GM12878 (cell line): ENCODE results near the gene OR10J4. TPM values are rescaled to one million over a fixed set of nuclear protein-coding genes. Genes with fewer than 3 reads are reported as not detected.

Experiments used
- ATAC-seq: fragments of 200-7000 bp; cut with Tn5 transposase; 3 replicates; pipeline ENCODE4 v1.9.1; 2020; ENCODE audit warnings: mild to moderate bottlenecking, moderate library complexity
- BruUV-seq: library from RNA; stranded (reverse); fragments of 400-500 nt; replicated peaks from 2 replicates; lab custom pipeline; 2021; lab: Mats Ljungman, UMichigan
- CTCF ChIA-PET: fragments of 300-600 bp; sonication (Branson Sonifier 250); formaldehyde crosslinking; extraction: SDS; loops from one replicate; lab custom pipeline; 2021; ENCODE audit warnings: inconsistent platforms; lab: Yijun Ruan, JAX
- POLR2A ChIA-PET: fragments of 350-600 bp; formaldehyde crosslinking; extraction: SDS; loops from one replicate; lab custom pipeline; 2021; ENCODE audit warnings: inconsistent platforms; lab: Charles Lee
- RAD21 ChIA-PET: fragments of 300-600 bp; sonication (Branson Sonifier 250); formaldehyde crosslinking; loops from one replicate; lab custom pipeline; 2023; ENCODE audit warnings: antibody characterized with exemption; ENCODE audit not compliant: unreplicated experiment; lab: Charles Lee
- SMC1A ChIA-PET: fragments of 300-600 bp; sonication (Branson Sonifier 250); formaldehyde crosslinking; loops from one replicate; lab custom pipeline; 2023; ENCODE audit not compliant: unreplicated experiment, uncharacterized antibody; lab: Charles Lee
- DNase-seq: peaks from one replicate; pipeline ENCODE4 v3.0.0-alpha.2; 2011; ENCODE audit warnings: low read depth, low spot score
- FAIRE-seq: peaks from 3 replicates; lab custom pipeline; 2011; peaks lifted over from hg19 to GRCh38; lab: Jason Lieb, UNC
- H2AFZ ChIP-seq: 2 replicates; pipeline ENCODE4 v1.6.0; 2011; ENCODE audit warnings: low read depth, low read length, control low read depth; ENCODE audit not compliant: control insufficient read depth
- H3K27ac ChIP-seq: 2 replicates; pipeline ENCODE4 v1.5.1; 2011; ENCODE audit warnings: control low read depth; ENCODE audit not compliant: control insufficient read depth, insufficient read depth
- H3K27me3 ChIP-seq, 2 experiments: replicated peaks in 1 of 2; 2 replicates each; pipeline versions ENCODE4 v1.6.0 to v1.6.1; 2011; ENCODE audit warnings: low read length in 1 of 2; ENCODE audit not compliant: control insufficient read depth in 2 of 2, insufficient read depth in 2 of 2
- H3K36me3 ChIP-seq, 2 experiments: 2 replicates each; pipeline ENCODE4 v1.5.1; 2011; ENCODE audit warnings: low read length in 1 of 2; ENCODE audit not compliant: control insufficient read depth in 2 of 2, insufficient read depth in 2 of 2
- H3K4me1 ChIP-seq: 2 replicates; pipeline ENCODE4 v1.6.1; 2011; ENCODE audit warnings: mild to moderate bottlenecking, low read length, moderate library complexity, mixed read lengths; ENCODE audit not compliant: control insufficient read depth, insufficient read depth
- H3K4me2 ChIP-seq: 2 replicates; pipeline ENCODE4 v1.6.0; 2011; ENCODE audit warnings: control low read depth; ENCODE audit not compliant: control insufficient read depth, insufficient read depth
- H3K4me3 ChIP-seq: fragments of 200-600 bp; sonication (generic); 2 replicates; pipeline ENCODE4 v1.5.1; 2016
- H3K79me2 ChIP-seq: 2 replicates; pipeline ENCODE4 v1.6.0; 2011; ENCODE audit warnings: low read length; ENCODE audit not compliant: control insufficient read depth, insufficient read depth
- H3K9ac ChIP-seq: 2 replicates; pipeline ENCODE4 v1.8.0; 2011; ENCODE audit warnings: low read length, control low read depth, mixed read lengths; ENCODE audit not compliant: control insufficient read depth, insufficient read depth
- H3K9me3 ChIP-seq: replicated peaks from 3 replicates; pipeline ENCODE4 v1.5.1; 2011; ENCODE audit warnings: mild to moderate bottlenecking, low read length; ENCODE audit not compliant: control insufficient read depth, insufficient read depth
- H4K20me1 ChIP-seq: 2 replicates; pipeline ENCODE4 v1.6.0; 2011; ENCODE audit not compliant: control insufficient read depth, insufficient read depth
- CEBPB ChIP-seq, 2 experiments: fragments of 150-350 bp in 1 of 2; IDR thresholded peaks; 2 replicates each; pipeline ENCODE4 v1.6.1; 2012 to 2014; ENCODE audit warnings: low read depth in 2 of 2, low read length in 2 of 2, borderline replicate concordance in 1 of 2, inconsistent platforms in 1 of 2
- CREM ChIP-seq: IDR thresholded peaks from 2 replicates; pipeline ENCODE4 v1.6.1; 2014; ENCODE audit warnings: antibody characterized with exemption, low read depth
- FOS ChIP-seq: IDR thresholded peaks from 3 replicates; pipeline ENCODE4 v1.6.1; 2011; ENCODE audit warnings: borderline replicate concordance; ENCODE audit not compliant: insufficient read length; ENCODE audit errors: extremely low read depth
- HDAC6 ChIP-seq: fragments of 200-600 bp; sonication (generic); IDR thresholded peaks from one replicate; pipeline ENCODE4 v1.8.0; 2017; ENCODE audit warnings: antibody characterized with exemption; ENCODE audit not compliant: unreplicated experiment
- TAF1 ChIP-seq: IDR thresholded peaks from 2 replicates; pipeline ENCODE4 v1.6.1; 2011; ENCODE audit warnings: mild to moderate bottlenecking, low read depth, low read length, borderline replicate concordance
- ZZZ3 ChIP-seq: IDR thresholded peaks from 2 replicates; pipeline ENCODE4 v1.6.1; 2011; ENCODE audit warnings: low read depth; ENCODE audit not compliant: control insufficient read depth, insufficient read length
- WGBS: methylation state at CpG from one replicate; pipeline ENCODE4 v1.1.6; 2016; ENCODE audit warnings: low lambda C conversion rate; ENCODE audit not compliant: insufficient replicate concordance, insufficient coverage; ENCODE audit errors: missing lambda C conversion rate; 5-methylcytosine and 5-hydroxymethylcytosine counted together
- in situ Hi-C: fragments of 300-500 bp; cut with MboI; formaldehyde crosslinking; loops from 9 replicates; pipeline ENCODE4 v1.14.3; 2018; ENCODE audit warnings: mixed read lengths
- intact Hi-C: fragments of 100-400 bp; cut with micrococcal nuclease; formaldehyde crosslinking; loops from one replicate; pipeline ENCODE4 v1.14.2; 2022; ENCODE audit not compliant: unreplicated experiment
- polyA plus RNA-seq, 11 experiments: library from polyadenylated mRNA; depleted of rRNA in 4 of 11; unstranded in 6 of 11; stranded (reverse) in 5 of 11; fragments of >200 nt; fragmentation: Nextera tagmentation in 4 of 11; fragmentation: Illumina TruSeq in 1 of 11; extraction: Ambion mirVana in 4 of 11; extraction: Trizol in 1 of 11; gene quantifications; 1 replicate in 1 of 11; 2 replicates in 10 of 11; pipeline versions ENCODE4 v1.2.1 to v1.2.3, GENCODE V29; 2011 to 2016; ENCODE audit warnings: inconsistent platforms in 2 of 11, missing spikeins in 2 of 11, low read depth in 1 of 11
- total RNA-seq, 4 experiments: library from RNA; depleted of rRNA in 3 of 4; stranded (reverse); fragments of >200 nt in 3 of 4; fragmentation: Illumina TruSeq in 1 of 4; extraction: Trizol in 1 of 4; gene quantifications; 2 replicates each; pipeline versions ENCODE4 v1.2.1 to v1.2.3, GENCODE V29; 2013 to 2021
- TF ChIP-seq, protein P1 (sequence below): fragments of 450-650 bp; IDR thresholded peaks from 2 replicates; pipeline ENCODE4 v1.6.1; 2016; ENCODE audit warnings: mild to moderate bottlenecking
- TF ChIP-seq, protein P2 (sequence below): IDR thresholded peaks from 2 replicates; pipeline ENCODE4 v1.6.1; 2012; ENCODE audit warnings: low read depth, low read length, improper control_type of control experiment

OR10J4 gene
- total and polyA plus RNA-seq, 10 of the 15 experiments (the other 5 are each of a cell fraction or from before 2014, with no cell fraction given): not detected

DNA sequence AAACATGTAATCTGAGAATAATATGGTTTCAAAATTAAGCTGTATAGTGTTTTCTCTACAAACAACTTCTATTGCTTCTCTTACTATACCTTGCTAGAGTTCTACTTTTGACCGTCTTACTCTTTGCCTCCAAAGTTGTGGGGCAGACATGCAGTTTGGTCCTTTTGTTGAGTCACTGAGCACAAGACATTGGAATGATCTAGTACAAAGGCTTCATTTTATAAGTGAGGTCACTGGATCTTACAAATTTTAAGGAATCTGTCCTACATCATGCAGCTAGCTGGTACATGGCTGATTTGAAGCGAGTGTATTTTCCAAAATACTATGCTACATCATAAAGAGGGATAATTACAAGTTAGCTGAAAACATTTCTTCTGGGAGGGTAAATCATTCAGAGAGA is 36.3 kb downstream of the OR10J4 start:
- RAD21 ChIA-PET: no interaction called here
- intact Hi-C loops (no loop called here), in situ Hi-C loops (no loop called here)
- no peaks in the 10 kb centered on the region for H3K4me1 ChIP-seq
- 34% methylated on average over 2 of the region's 2 CpGs for WGBS
- no peak for ATAC-seq
- H3K36me3 ChIP-seq: no peaks in the 10 kb centered on the region
- H3K79me2 ChIP-seq: no peaks in the 10 kb centered on the region
- no peak for DNase-seq
- no peak overlapping the region for H3K27ac ChIP-seq
- no peak overlapping the region for H3K4me3 ChIP-seq
- H3K9ac ChIP-seq: no peak overlapping the region
- no peaks in the 10 kb centered on the region for H4K20me1 ChIP-seq
- no peak for FAIRE-seq
- no TSS peak for BruUV-seq
- no peak overlapping the region for H2AFZ ChIP-seq
- no peaks in the 10 kb centered on the region for H3K27me3 ChIP-seq
- CTCF ChIA-PET: no interaction called here
- POLR2A ChIA-PET: no interaction called here
- H3K4me2 ChIP-seq: no peak overlapping the region
- SMC1A ChIA-PET: no interaction called here
- no peak for TF ChIP-seq CEBPB (IDR thresholded peaks at IDR 0.05; ENCODE audit: borderline replicate concordance in 1 of 2, low read depth in 2 of 2, low read length in 2 of 2)
- TF ChIP-seq, protein P1, sequence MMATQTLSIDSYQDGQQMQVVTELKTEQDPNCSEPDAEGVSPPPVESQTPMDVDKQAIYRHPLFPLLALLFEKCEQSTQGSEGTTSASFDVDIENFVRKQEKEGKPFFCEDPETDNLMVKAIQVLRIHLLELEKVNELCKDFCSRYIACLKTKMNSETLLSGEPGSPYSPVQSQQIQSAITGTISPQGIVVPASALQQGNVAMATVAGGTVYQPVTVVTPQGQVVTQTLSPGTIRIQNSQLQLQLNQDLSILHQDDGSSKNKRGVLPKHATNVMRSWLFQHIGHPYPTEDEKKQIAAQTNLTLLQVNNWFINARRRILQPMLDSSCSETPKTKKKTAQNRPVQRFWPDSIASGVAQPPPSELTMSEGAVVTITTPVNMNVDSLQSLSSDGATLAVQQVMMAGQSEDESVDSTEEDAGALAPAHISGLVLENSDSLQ: no peak
- no peak for TF ChIP-seq HDAC6
- no peak for TF ChIP-seq CREM
- no peak for TF ChIP-seq ZZZ3
- TF ChIP-seq, protein P2, sequence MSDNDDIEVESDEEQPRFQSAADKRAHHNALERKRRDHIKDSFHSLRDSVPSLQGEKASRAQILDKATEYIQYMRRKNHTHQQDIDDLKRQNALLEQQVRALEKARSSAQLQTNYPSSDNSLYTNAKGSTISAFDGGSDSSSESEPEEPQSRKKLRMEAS: no peak
- no peak for TF ChIP-seq TAF1
- TF ChIP-seq FOS: no peak
- no peaks in the 10 kb centered on the region for H3K9me3 ChIP-seq
